Measurements from ENCODE around the gene ASS1. TPM values are rescaled to one million over a fixed set of nuclear protein-coding genes. Genes with fewer than 3 reads are reported as not detected.

Gene ASS1
- total RNA-seq, 1 donor from 2014 or later = 80.1 TPM

Other genes with a start within 250 kb of the ASS1 start
- gene HMCN2, start 179.2 kb upstream of the ASS1 start, total RNA-seq = 0.13 and 0.21 TPM in 2 replicates
- 37.1 and 45.7 TPM in 2 replicates for gene FUBP3, start 134.6 kb downstream of the ASS1 start, total RNA-seq
- gene PRDM12, start 219.6 kb downstream of the ASS1 start, total RNA-seq = not detected in 2 replicates
- 17.4 and 21.4 TPM in 2 replicates for gene EXOSC2, start 248.8 kb downstream of the ASS1 start, total RNA-seq

All from myocyte (in vitro differentiated cells).